GM18520 (cell line): Measurements from ENCODE around the gene LYZL1.
"Not testable (repeated sequence)": the region's sequence is repeated elsewhere in the genome, so short reads cannot be mapped to it uniquely, and the experiment has no call there.

Experiments
- ATAC-seq: cut with Tn5 transposase; IDR thresholded peaks from one replicate; pipeline ENCODE4 v1.9.1; 2021; ENCODE audit not compliant: unreplicated experiment

The LYZL1 gene

GRCh38 chr10:29288906-29289305 is at the start of gene LYZL1:
LYZL1 (plus strand) TSS chr10:29289070; CDS start chr10:29291868, 2,798 bp downstream.
- ATAC-seq, result not testable (repeated sequence)

DNA sequence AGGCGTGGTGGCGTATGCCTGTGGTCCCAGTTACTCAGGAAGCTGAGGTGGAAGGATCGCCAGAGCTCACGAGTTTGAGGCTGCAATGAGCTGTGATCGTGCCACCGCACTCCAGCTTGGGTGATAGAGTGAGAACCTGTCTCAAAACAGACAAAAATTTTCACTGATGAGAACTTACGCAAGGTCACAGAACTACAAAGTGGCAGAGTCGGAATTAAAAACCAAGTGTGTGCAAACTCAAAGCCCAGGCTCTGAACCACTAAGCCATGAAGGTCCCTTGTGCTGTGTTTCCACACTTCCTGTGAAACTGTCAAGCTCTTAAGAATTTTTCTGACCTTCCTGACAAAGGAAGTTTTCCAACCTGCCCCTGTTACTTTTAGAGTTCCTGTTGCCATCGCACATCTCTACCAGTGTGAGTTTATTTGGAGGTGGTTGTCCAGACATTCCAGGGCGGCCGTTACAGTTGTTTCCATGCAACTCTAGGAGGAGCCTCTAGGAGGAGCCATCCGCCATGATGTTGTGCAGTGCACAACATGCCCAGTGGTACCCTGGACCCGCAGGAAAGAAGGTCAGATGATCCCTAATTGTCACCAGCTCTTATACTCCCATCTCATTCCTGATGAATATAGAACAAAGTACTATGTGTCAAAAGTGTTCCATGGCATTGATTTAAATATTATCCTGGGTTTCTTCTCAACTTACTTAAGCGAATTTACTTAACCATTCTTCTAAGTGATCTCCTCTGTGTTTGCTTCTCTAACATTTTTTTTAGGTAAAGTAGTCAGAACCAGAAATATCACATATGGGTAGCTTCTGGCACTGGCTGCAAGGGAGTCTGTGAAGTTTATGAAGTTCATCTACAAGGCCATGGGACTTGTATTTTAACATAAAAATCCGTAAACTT is 49.0 kb upstream of the LYZL1 start:
- no peak for ATAC-seq

DNA sequence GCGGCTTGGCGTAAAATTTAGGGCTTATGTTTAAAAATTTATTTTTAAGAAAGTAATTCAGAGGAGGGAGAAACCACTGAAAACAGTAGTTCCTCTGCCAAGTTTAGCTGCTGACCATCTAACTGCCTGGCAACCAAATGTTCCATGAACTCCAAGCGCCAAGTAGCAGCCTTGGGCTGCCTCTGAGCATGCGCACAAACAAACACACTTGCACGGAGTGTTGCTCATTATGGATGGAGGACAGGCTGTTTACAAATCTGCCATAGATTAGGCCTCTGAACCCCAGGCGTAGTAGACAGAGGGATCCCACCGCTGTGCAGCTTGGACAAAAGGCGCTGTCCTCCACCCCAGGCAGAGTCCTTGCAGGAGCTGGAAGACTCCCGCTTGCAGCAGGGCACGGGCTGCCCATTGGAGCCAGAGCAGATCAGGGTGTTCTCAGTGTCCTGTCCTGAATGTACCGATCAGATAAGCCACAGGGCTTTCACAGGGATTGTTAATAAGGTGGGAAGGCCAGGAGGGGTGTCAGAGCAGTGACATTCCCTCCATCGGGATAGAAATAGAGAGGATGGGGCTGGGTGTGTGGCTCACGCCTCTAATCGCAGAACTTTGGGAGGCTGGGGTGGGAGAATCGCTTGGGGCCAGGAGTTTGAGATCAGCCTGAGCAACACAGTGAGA is 47.7 kb upstream of the LYZL1 start:
- ATAC-seq, result no peak

DNA sequence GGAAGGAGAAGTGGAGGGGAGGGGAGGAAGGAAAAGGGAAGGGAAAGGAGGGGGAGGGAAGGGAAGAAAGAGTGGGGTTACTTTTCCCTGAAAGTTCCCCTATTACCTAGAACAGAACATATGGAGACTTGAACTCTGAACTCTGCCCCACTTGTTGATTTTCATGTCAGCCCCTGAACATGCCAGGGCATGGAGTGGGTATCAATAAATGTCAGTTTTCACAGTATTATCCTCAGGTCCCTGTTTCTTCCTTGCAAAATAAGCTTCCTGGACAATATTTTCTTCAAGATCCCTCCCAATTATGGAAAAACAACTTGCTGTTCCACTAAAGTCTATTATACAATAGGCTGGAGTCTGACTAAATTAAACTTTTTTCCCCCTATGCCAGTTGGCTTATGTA is 46.9 kb upstream of the LYZL1 start:
- no peak for ATAC-seq

DNA sequence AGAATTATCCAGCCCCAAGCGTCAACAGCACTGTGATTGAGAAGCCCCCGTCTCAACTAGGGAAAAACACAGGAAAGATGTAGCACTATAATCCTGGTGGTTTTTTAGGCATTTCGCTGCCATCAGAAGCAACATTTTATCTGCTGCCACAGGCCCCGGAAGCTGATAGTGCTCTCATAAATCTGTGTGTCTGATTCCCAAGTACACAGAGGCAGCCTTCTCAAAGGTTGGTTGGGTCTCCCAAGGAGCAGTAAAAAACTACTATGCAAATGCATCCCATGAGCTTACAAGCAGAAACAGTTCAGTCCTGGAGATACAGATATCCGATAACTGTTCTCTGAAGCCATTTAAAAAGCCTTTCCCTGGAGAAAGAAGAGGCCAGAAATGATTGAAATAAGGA is 45.8 kb upstream of the LYZL1 start:
- ATAC-seq, result no peak

DNA sequence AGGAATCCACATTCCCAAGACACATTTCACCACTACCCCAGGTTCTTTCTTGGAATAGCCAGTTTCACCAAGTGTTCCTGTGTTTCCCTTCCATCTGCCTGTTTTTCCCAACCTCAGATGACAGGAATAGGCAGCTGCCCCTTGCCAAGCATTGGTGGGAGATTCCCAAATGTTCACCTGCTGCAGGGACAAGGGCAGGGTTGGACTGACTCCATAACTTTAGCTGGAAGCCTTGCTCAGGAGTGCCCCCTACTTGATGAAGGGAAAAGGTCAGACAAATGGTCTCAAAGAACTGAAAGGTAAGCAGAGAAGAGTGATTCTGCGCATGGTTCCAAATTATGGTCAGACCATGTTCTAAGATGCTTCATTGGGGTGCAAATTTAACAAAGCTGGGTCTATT is 45.1 kb upstream of the LYZL1 start:
- no peak for ATAC-seq

DNA sequence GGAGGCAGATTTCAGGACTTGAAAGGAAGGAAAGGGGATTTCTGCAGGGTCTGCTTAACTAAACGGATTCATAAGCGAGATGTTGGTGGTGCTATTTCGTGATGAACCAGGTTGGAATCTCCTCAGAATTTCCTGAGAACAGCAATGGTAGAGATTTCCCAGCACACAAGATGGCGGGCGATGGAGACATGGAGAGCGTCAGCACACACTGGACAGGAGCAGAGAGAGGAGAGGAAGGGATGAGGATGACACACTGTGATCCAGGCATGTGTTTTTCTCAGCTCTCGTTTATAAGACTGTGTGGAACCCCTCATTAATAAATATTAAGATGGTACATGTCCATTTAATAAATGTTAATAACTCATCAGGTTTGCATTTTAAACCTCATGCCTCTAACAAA is 43.9 kb upstream of the LYZL1 start:
- no peak for ATAC-seq

- ATAC-seq, result no peak
Observed at GRCh38 chr10:29245476-29245875, 43.4 kb upstream of the LYZL1 start.

DNA sequence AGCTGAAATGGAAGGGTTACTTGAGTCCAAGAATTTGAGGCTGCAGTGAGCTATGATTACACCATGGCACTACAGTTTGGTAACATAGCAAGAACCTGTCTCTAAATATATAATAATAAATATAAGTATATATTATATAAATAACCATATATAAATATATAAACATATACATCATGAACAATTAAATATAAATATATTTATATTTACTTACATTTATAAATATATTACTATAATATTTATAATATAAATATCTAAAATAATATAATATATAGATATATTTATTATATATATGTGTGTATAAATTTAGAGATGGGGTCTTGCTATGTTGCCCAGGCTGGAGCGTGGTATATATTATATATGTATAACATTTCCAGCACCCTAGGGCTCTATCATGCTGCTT is 42.4 kb upstream of the LYZL1 start:
- ATAC-seq, result no peak

DNA sequence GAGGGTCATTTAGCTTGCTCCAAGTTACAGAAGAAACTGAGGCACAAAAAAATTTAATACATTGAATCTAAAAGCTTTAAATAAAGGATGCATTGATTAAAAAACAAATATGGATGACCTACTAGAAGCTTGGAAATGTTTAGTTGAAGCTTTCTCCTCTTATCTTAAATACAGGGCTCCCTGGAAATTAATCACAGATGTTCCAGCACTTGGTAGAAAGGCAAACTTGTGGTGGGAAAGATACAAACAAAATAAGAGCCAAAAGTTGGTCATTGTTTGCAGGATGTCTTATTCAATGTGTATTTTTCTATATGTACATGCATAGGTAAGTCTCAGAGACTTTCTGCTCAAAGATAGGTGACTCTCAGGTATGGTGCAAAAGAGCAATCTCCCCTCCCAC is 40.7 kb upstream of the LYZL1 start:
- no peak for ATAC-seq

- ATAC-seq, result no peak
Observed at GRCh38 chr10:29249018-29249417, 39.9 kb upstream of the LYZL1 start.

DNA sequence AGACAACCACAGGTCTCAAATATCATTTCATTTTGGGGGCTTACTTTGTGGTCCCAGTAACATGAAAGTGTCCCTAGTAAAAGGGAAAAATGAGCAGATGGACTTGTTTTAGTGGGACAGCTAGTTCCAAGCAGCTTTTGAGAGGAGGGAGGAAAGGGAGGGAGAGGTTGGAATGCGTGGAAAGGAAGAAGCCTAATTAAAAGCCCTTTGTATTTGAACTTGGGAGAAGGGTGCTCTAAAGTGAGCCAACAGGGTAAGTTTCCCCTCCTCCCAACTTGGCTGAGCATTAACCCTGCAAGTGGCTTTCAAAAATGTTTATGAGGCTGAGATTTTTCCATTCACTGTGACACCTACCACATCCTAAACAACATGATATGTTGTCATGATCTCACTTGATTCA is 38.8 kb upstream of the LYZL1 start:
- ATAC-seq, result no peak

- no peak for ATAC-seq
Observed at GRCh38 chr10:29252811-29253689, 35.8 kb upstream of the LYZL1 start.

DNA sequence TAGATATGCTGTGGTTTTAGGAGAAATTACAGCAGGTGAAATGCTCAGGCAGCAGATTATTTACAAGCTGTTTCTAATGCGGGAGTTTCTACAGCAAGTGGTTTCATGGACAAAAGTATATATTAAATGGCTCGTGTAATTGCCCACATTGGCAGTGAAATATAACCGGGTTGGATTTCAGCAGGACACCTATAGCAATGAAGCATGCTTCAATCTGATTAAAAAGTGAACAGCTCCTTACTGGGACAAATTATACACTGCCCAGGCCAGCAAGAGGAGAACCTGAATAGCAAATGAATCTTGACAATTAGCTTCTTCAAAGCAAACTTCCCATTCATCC is 35.2 kb upstream of the LYZL1 start:
- no peak for ATAC-seq

GRCh38 chr10:29254123-29255046 is 34.5 kb upstream of the LYZL1 start:
- no peak for ATAC-seq

- ATAC-seq, result no peak
Observed at GRCh38 chr10:29255104-29255503, 33.8 kb upstream of the LYZL1 start.

DNA sequence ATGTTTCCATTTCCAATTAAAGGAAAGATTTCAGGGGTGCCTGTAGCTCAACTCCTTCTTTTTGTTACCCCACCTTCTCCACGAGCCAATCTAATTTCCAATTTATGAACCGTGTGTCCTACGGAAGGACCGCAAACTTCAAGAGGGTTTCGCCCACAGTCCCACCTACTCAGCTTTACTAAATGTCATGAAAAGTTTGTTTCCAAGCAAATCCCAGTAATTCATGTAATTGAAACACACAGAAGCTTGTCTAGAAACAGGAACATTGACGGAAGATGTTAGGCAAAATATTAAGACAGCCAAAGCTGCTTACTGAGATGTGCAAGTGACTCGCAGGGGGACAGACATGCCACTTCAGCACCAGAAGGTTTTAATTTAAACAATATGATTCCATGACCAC is 32.9 kb upstream of the LYZL1 start:
- no peak for ATAC-seq

- ATAC-seq, result no peak
Observed at GRCh38 chr10:29256586-29256985, 32.3 kb upstream of the LYZL1 start.

- no peak for ATAC-seq
Observed at GRCh38 chr10:29257106-29257783, 31.6 kb upstream of the LYZL1 start.

GRCh38 chr10:29257784-29258135 is 31.1 kb upstream of the LYZL1 start:
- ATAC-seq, result no peak
